ENCODE measurements around the gene OR52N1. TPM values are rescaled to one million over a fixed set of nuclear protein-coding genes. Genes with fewer than 3 reads are reported as not detected.

Gene OR52N1
- total and polyA plus RNA-seq, 2 experiments from 2014 or later: not detected

DNA sequence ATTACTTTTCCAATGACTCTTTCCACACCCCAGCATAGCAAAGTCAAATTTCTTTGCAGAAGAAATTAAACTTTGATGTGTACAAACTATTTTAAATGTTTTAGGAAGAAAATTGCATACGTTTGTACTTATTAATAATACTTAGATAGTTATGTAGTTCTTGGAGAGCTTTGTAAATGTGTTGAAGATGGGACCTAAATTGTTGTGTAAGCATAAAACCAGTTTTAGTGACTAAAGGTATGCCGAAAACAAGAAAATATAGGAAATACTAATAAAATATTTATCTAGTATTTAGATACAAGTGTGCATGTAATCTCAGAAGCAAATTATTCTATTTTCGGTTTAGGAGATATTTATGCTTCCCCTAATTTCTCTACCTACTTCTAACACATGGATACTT lies 41.2 kb downstream of the OR52N1 start:
- H3K4me3 ChIP-seq: no peak overlapping the region
- H3K9me2 ChIP-seq (ENCODE audit: insufficient read depth): no peaks in the 10 kb centered on the region
- H3K79me2 ChIP-seq (replicated peaks; ENCODE audit: insufficient read depth): no peaks in the 10 kb centered on the region
- no peaks in the 10 kb centered on the region for H3K27me3 ChIP-seq (ENCODE audit: insufficient read depth)
- H4K20me1 ChIP-seq (replicated peaks; ENCODE audit: insufficient read depth): no peaks in the 10 kb centered on the region
- no peak overlapping the region for H3K27ac ChIP-seq (ENCODE audit: low read depth)
- H3K4me1 ChIP-seq (ENCODE audit: insufficient read depth): no peaks in the 10 kb centered on the region
- Mint-ChIP-seq H3K27me3 (ENCODE audit: insufficient read depth, low read depth, poor library complexity) (no peaks in the 10 kb centered on the region), H3K4me1 (no peaks in the 10 kb centered on the region), H3K9me3 (no peaks in the 10 kb centered on the region), H3K36me3 (ENCODE audit: low read depth) (no peaks in the 10 kb centered on the region), H3K27ac (no peak overlapping the region), H3K4me3 (no peak overlapping the region)
- no peak overlapping the region for H3K4me2 ChIP-seq
- no peaks in the 10 kb centered on the region for H3K36me3 ChIP-seq (ENCODE audit: insufficient read depth)
- ATAC-seq (no peak), DNase-seq (ENCODE audit: low spot score) (no peak)
- H2AFZ ChIP-seq: no peak overlapping the region
- no peaks in the 10 kb centered on the region for H3F3A ChIP-seq (replicated peaks; ENCODE audit: low read depth)
- TF ChIP-seq, protein P1, sequence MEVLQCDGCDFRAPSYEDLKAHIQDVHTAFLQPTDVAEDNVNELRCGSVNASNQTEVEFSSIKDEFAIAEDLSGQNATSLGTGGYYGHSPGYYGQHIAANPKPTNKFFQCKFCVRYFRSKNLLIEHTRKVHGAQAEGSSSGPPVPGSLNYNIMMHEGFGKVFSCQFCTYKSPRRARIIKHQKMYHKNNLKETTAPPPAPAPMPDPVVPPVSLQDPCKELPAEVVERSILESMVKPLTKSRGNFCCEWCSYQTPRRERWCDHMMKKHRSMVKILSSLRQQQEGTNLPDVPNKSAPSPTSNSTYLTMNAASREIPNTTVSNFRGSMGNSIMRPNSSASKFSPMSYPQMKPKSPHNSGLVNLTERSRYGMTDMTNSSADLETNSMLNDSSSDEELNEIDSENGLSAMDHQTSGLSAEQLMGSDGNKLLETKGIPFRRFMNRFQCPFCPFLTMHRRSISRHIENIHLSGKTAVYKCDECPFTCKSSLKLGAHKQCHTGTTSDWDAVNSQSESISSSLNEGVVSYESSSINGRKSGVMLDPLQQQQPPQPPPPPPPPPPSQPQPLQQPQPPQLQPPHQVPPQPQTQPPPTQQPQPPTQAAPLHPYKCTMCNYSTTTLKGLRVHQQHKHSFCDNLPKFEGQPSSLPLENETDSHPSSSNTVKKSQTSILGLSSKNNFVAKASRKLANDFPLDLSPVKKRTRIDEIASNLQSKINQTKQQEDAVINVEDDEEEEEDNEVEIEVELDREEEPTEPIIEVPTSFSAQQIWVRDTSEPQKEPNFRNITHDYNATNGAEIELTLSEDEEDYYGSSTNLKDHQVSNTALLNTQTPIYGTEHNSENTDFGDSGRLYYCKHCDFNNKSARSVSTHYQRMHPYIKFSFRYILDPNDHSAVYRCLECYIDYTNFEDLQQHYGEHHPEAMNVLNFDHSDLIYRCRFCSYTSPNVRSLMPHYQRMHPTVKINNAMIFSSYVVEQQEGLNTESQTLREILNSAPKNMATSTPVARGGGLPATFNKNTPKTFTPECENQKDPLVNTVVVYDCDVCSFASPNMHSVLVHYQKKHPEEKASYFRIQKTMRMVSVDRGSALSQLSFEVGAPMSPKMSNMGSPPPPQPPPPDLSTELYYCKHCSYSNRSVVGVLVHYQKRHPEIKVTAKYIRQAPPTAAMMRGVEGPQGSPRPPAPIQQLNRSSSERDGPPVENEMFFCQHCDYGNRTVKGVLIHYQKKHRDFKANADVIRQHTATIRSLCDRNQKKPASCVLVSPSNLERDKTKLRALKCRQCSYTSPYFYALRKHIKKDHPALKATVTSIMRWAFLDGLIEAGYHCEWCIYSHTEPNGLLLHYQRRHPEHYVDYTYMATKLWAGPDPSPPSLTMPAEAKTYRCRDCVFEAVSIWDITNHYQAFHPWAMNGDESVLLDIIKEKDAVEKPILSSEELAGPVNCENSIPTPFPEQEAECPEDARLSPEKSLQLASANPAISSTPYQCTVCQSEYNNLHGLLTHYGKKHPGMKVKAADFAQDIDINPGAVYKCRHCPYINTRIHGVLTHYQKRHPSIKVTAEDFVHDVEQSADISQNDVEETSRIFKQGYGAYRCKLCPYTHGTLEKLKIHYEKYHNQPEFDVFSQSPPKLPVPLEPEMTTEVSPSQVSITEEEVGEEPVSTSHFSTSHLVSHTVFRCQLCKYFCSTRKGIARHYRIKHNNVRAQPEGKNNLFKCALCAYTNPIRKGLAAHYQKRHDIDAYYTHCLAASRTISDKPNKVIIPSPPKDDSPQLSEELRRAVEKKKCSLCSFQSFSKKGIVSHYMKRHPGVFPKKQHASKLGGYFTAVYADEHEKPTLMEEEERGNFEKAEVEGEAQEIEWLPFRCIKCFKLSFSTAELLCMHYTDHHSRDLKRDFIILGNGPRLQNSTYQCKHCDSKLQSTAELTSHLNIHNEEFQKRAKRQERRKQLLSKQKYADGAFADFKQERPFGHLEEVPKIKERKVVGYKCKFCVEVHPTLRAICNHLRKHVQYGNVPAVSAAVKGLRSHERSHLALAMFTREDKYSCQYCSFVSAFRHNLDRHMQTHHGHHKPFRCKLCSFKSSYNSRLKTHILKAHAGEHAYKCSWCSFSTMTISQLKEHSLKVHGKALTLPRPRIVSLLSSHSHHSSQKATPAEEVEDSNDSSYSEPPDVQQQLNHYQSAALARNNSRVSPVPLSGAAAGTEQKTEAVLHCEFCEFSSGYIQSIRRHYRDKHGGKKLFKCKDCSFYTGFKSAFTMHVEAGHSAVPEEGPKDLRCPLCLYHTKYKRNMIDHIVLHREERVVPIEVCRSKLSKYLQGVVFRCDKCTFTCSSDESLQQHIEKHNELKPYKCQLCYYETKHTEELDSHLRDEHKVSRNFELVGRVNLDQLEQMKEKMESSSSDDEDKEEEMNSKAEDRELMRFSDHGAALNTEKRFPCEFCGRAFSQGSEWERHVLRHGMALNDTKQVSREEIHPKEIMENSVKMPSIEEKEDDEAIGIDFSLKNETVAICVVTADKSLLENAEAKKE (CRISPR knock-in tag; IDR thresholded peaks at IDR 0.05): no peak
- no peak for TF ChIP-seq EZH2phosphoT487 (IDR thresholded peaks at IDR 0.05; ENCODE audit: unreplicated experiment)
- TF ChIP-seq, protein P2, sequence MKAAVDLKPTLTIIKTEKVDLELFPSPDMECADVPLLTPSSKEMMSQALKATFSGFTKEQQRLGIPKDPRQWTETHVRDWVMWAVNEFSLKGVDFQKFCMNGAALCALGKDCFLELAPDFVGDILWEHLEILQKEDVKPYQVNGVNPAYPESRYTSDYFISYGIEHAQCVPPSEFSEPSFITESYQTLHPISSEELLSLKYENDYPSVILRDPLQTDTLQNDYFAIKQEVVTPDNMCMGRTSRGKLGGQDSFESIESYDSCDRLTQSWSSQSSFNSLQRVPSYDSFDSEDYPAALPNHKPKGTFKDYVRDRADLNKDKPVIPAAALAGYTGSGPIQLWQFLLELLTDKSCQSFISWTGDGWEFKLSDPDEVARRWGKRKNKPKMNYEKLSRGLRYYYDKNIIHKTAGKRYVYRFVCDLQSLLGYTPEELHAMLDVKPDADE (IDR thresholded peaks at IDR 0.05): no peak
- TF ChIP-seq NANOG (IDR thresholded peaks at IDR 0.05; ENCODE audit: borderline replicate concordance): no peak
- no peak for TF ChIP-seq JUNB (IDR thresholded peaks at IDR 0.05; ENCODE audit: unreplicated experiment)
- TF ChIP-seq, protein P3, sequence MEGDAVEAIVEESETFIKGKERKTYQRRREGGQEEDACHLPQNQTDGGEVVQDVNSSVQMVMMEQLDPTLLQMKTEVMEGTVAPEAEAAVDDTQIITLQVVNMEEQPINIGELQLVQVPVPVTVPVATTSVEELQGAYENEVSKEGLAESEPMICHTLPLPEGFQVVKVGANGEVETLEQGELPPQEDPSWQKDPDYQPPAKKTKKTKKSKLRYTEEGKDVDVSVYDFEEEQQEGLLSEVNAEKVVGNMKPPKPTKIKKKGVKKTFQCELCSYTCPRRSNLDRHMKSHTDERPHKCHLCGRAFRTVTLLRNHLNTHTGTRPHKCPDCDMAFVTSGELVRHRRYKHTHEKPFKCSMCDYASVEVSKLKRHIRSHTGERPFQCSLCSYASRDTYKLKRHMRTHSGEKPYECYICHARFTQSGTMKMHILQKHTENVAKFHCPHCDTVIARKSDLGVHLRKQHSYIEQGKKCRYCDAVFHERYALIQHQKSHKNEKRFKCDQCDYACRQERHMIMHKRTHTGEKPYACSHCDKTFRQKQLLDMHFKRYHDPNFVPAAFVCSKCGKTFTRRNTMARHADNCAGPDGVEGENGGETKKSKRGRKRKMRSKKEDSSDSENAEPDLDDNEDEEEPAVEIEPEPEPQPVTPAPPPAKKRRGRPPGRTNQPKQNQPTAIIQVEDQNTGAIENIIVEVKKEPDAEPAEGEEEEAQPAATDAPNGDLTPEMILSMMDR (conservative IDR thresholded peaks at IDR 0.05; ENCODE audit: low read depth in 2 of 2): no peak
- no peak for TF ChIP-seq STAT1 (IDR thresholded peaks at IDR 0.05; ENCODE audit: unreplicated experiment)
- no peak for TF ChIP-seq ZNF331 (CRISPR knock-in tag; IDR thresholded peaks at IDR 0.05; ENCODE audit: low read depth)
- no peak for TF ChIP-seq EZH2 (IDR thresholded peaks at IDR 0.05; ENCODE audit: low read depth, unreplicated experiment)
- TF ChIP-seq, protein P4, sequence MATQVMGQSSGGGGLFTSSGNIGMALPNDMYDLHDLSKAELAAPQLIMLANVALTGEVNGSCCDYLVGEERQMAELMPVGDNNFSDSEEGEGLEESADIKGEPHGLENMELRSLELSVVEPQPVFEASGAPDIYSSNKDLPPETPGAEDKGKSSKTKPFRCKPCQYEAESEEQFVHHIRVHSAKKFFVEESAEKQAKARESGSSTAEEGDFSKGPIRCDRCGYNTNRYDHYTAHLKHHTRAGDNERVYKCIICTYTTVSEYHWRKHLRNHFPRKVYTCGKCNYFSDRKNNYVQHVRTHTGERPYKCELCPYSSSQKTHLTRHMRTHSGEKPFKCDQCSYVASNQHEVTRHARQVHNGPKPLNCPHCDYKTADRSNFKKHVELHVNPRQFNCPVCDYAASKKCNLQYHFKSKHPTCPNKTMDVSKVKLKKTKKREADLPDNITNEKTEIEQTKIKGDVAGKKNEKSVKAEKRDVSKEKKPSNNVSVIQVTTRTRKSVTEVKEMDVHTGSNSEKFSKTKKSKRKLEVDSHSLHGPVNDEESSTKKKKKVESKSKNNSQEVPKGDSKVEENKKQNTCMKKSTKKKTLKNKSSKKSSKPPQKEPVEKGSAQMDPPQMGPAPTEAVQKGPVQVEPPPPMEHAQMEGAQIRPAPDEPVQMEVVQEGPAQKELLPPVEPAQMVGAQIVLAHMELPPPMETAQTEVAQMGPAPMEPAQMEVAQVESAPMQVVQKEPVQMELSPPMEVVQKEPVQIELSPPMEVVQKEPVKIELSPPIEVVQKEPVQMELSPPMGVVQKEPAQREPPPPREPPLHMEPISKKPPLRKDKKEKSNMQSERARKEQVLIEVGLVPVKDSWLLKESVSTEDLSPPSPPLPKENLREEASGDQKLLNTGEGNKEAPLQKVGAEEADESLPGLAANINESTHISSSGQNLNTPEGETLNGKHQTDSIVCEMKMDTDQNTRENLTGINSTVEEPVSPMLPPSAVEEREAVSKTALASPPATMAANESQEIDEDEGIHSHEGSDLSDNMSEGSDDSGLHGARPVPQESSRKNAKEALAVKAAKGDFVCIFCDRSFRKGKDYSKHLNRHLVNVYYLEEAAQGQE (IDR thresholded peaks at IDR 0.05; ENCODE audit: unreplicated experiment): no peak
- TF ChIP-seq CREB1 (CRISPR knock-in tag; IDR thresholded peaks at IDR 0.05; ENCODE audit: low read depth): no peak
- TF ChIP-seq ZNF114 (CRISPR knock-in tag; IDR thresholded peaks at IDR 0.05): no peak

Measured in GM23338 (cell line).